A549 (cell line): ENCODE measurements around the gene KSR2. TPM values are rescaled to one million over a fixed set of nuclear protein-coding genes. Genes with fewer than 3 reads are reported as not detected.
A peak's percentile ranks its signal among the peaks of the same experiment; 100 is the strongest.

Experiments
- ATAC-seq, 2 experiments: fragments of 200-7000 bp in 1 of 2; fragments of >200 bp in 1 of 2; cut with Nextera tagmentation in 1 of 2; cut with Tn5 transposase in 1 of 2; 3 replicates each; pipeline versions ENCODE4 v1.8.0 to v1.9.1; 2018 to 2020; ENCODE audit warnings: mild to moderate bottlenecking in 1 of 2, moderate library complexity in 1 of 2
- CTCF ChIA-PET: fragments of 300-600 bp; sonication (Branson Sonifier 250); formaldehyde crosslinking; extraction: SDS; loops from one replicate; lab custom pipeline; 2021; ENCODE audit warnings: antibody characterized with exemption, inconsistent platforms; lab: Yijun Ruan, JAX
- POLR2A ChIA-PET: fragments of 350-600 bp; formaldehyde crosslinking; extraction: SDS; loops from one replicate; lab custom pipeline; 2021; ENCODE audit warnings: antibody characterized with exemption, inconsistent platforms; lab: Yijun Ruan, JAX
- DNase-seq, 2 experiments: peaks; one replicate each; pipeline versions ENCODE4 v3.0.0 to v3.0.0-alpha.2; 2011 to 2016; ENCODE audit warnings: low read depth in 1 of 2, low spot score in 1 of 2
- FAIRE-seq: peaks from 2 replicates; lab custom pipeline; 2011; peaks lifted over from hg19 to GRCh38; lab: Jason Lieb, UNC
- H3K27ac ChIP-seq, 2 experiments: fragments of >200 bp; sonication (Bioruptor Twin); formaldehyde crosslinking; 3 replicates each; pipeline ENCODE4 v1.5.1; 2016 to 2017
- H3K4me1 ChIP-seq: fragments of >200 bp; sonication (Bioruptor Twin); formaldehyde crosslinking; 3 replicates; pipeline ENCODE4 v1.6.1; 2016
- H3K4me2 ChIP-seq: fragments of >200 bp; sonication (Bioruptor Twin); formaldehyde crosslinking; 3 replicates; pipeline ENCODE4 v1.6.1; 2016
- H3K4me3 ChIP-seq: fragments of >200 bp; sonication (Bioruptor Twin); formaldehyde crosslinking; 3 replicates; pipeline ENCODE4 v1.5.1; 2016
- H3K9me3 ChIP-seq: fragments of >200 bp; sonication (Bioruptor Twin); formaldehyde crosslinking; 3 replicates; pipeline ENCODE4 v1.6.1; 2016
- BCL3 ChIP-seq: fragments of >200 bp; sonication (Bioruptor Twin); formaldehyde crosslinking; IDR thresholded peaks from 3 replicates; pipeline ENCODE4 v1.6.1; 2016
- CBX2 ChIP-seq: fragments of 200-600 bp; sonication (generic); IDR thresholded peaks from 2 replicates; pipeline ENCODE4 v1.6.1; 2016; ENCODE audit warnings: low read depth, mild to moderate bottlenecking, borderline replicate concordance
- CHD4 ChIP-seq: fragments of 200-600 bp; sonication (generic); IDR thresholded peaks from 2 replicates; pipeline ENCODE4 v1.6.1; 2016; ENCODE audit warnings: antibody characterized with exemption, mild to moderate bottlenecking, borderline replicate concordance
- EP300 ChIP-seq, 2 experiments: fragments of >200 bp; sonication (Bioruptor Twin); formaldehyde crosslinking; IDR thresholded peaks; 2 replicates in 1 of 2; 3 replicates in 1 of 2; pipeline ENCODE4 v1.6.1; 2016 to 2017
- ESRRA ChIP-seq: fragments of 150-350 bp; IDR thresholded peaks from 2 replicates; pipeline ENCODE4 v1.6.1; 2014; ENCODE audit warnings: mild to moderate bottlenecking, low read length, borderline replicate concordance
- FOSL2 ChIP-seq, 2 experiments: fragments of 450-650 bp in 1 of 2; fragments of >200 bp in 1 of 2; sonication (Bioruptor Twin) in 1 of 2; formaldehyde crosslinking; IDR thresholded peaks; 2 replicates each; pipeline versions ENCODE4 v1.5.0 to v1.6.1; 2016 to 2020; ENCODE audit warnings: mild to moderate bottlenecking in 1 of 2, moderate library complexity in 1 of 2
- HES2 ChIP-seq: fragments of >200 bp; sonication (Bioruptor Twin); formaldehyde crosslinking; IDR thresholded peaks from 2 replicates; pipeline ENCODE4 v1.6.1; 2016
- HOXA7 ChIP-seq: fragments of 250-450 bp; sonication (Bioruptor Pico); IDR thresholded peaks from 2 replicates; pipeline ENCODE4 v1.5.0; 2020; ENCODE audit warnings: mild to moderate bottlenecking, moderate library complexity
- JUNB ChIP-seq: fragments of >200 bp; sonication (Bioruptor Twin); formaldehyde crosslinking; IDR thresholded peaks from 2 replicates; pipeline ENCODE4 v1.6.1; 2016
- KDM1A ChIP-seq: fragments of 200-600 bp; sonication (generic); IDR thresholded peaks from 2 replicates; pipeline ENCODE4 v1.6.1; 2016; ENCODE audit warnings: low read depth, mild to moderate bottlenecking
- NPAS2 ChIP-seq: fragments of 250-450 bp; sonication (Bioruptor Pico); IDR thresholded peaks from 2 replicates; pipeline ENCODE4 v1.8.0; 2022; ENCODE audit warnings: mild to moderate bottlenecking, moderate library complexity, borderline replicate concordance
- RAD21 ChIP-seq, 2 experiments: fragments of >200 bp in 1 of 2; sonication (Bioruptor Twin) in 1 of 2; formaldehyde crosslinking in 1 of 2; IDR thresholded peaks in 1 of 2; conservative IDR thresholded peaks in 1 of 2; 2 replicates in 1 of 2; 3 replicates in 1 of 2; pipeline ENCODE4 v1.6.1; 2012 to 2018; ENCODE audit warnings: inconsistent platforms in 1 of 2
- RARB ChIP-seq: fragments of 250-450 bp; sonication (Bioruptor Pico); IDR thresholded peaks from 2 replicates; pipeline ENCODE4 v1.8.0; 2021; ENCODE audit warnings: mild to moderate bottlenecking, moderate library complexity
- RNF2 ChIP-seq: fragments of 200-600 bp; sonication (generic); IDR thresholded peaks from 2 replicates; pipeline ENCODE4 v1.6.1; 2016; ENCODE audit warnings: low read depth, mild to moderate bottlenecking, antibody characterized with exemption, moderate library complexity, borderline replicate concordance
- SREBF2 ChIP-seq: fragments of 450-650 bp; IDR thresholded peaks from 2 replicates; pipeline ENCODE4 v1.6.1; 2014; ENCODE audit warnings: mild to moderate bottlenecking, moderate library complexity
- TP53 ChIP-seq: fragments of 250-450 bp; sonication (Bioruptor Pico); IDR thresholded peaks from 2 replicates; pipeline ENCODE4 v1.5.0; 2021; ENCODE audit warnings: mild to moderate bottlenecking, moderate library complexity
- USF2 ChIP-seq: fragments of 450-650 bp; IDR thresholded peaks from 2 replicates; pipeline ENCODE4 v1.6.1; 2014; ENCODE audit warnings: antibody characterized with exemption
- ZNF302 ChIP-seq: fragments of 250-450 bp; sonication (Bioruptor Pico); IDR thresholded peaks from 2 replicates; pipeline ENCODE4 v1.9.0; 2021; ENCODE audit warnings: inconsistent platforms, mild to moderate bottlenecking, moderate library complexity
- ZSCAN20 ChIP-seq: fragments of 250-450 bp; sonication (Bioruptor Pico); IDR thresholded peaks from 2 replicates; pipeline ENCODE4 v1.8.0; 2022; ENCODE audit warnings: mild to moderate bottlenecking, moderate library complexity
- WGBS: methylation state at CpG from one replicate; pipeline ENCODE4 v1.1.6; 2017; ENCODE audit errors: missing lambda C conversion rate; 5-methylcytosine and 5-hydroxymethylcytosine counted together
- polyA plus RNA-seq, 4 experiments: library from polyadenylated mRNA; depleted of rRNA in 3 of 4; stranded (reverse); fragments of >200 nt; fragmentation: RNase III in 1 of 4; extraction: RNeasy Plus Mini Kit Qiagen cat#74134 plus additional on column Dnase treatment in 1 of 4; gene quantifications; 2 replicates in 3 of 4; 3 replicates in 1 of 4; pipeline ENCODE4 v1.2.3, GENCODE V29; 2011 to 2017
- TF ChIP-seq, protein P1 (sequence below): IDR thresholded peaks from 2 replicates; pipeline ENCODE4 v1.6.1; 2012; ENCODE audit warnings: low read depth, borderline replicate concordance

KSR2 gene
- polyA plus RNA-seq, 2 of the 4 experiments (the other 2 are of a cell fraction): 0.37 to 1.2 TPM

- H3K4me1 ChIP-seq: no peaks in the 10 kb centered on the region
- no peak for ATAC-seq
- 54% methylated on average over 3 of the region's 3 CpGs for WGBS
- FAIRE-seq: no peak
- POLR2A ChIA-PET: no interaction called here
- no peak overlapping the region for H3K4me2 ChIP-seq
- CTCF ChIA-PET: interaction anchor here (1.0 to 4.1 kb wide), 4 partner anchors 9 to 517 kb away, joined by 3 to 29 read pairs (median 6); no protein-coding TSS in a partner anchor
- DNase-seq: no peak
- no peak overlapping the region for H3K4me3 ChIP-seq
- H3K27ac ChIP-seq: no peak overlapping the region
- no peak for TF ChIP-seq ZNF302 (CRISPR knock-in tag)
- H3K9me3 ChIP-seq: no peaks in the 10 kb centered on the region
These were observed 84.6 kb downstream of the KSR2 start for GRCh38 chr12:117884161-117884560.

GRCh38 chr12:117882603-117883184 lies 86.1 kb downstream of the KSR2 start:
- ChIA-PET CTCF (interaction anchor here (1.0 to 4.1 kb wide), 3 partner anchors 8 to 515 kb away, joined by 3 to 29 read pairs (median 6); no protein-coding TSS in a partner anchor), POLR2A (no interaction called here)
- ATAC-seq (no peak), FAIRE-seq (no peak), DNase-seq (no peak)
- TF ChIP-seq SREBF2 (no peak), USF2 (no peak), RARB (CRISPR knock-in tag) (no peak), FOSL2 (IDR thresholded peaks at IDR 0.05) (no peak), FOSL2 (CRISPR knock-in tag; IDR thresholded peaks at IDR 0.05) (no peak), EP300 (IDR thresholded peaks at IDR 0.05) (no peak), RNF2 (no peak), RAD21 (conservative IDR thresholded peaks at IDR 0.05 in 1 of 2, IDR thresholded peaks at IDR 0.05 in 1 of 2) (no peak), HOXA7 (CRISPR knock-in tag) (no peak), ZSCAN20 (CRISPR knock-in tag) (no peak), CBX2 (no peak), ZNF302 (CRISPR knock-in tag) (no peak), TP53 (no peak), ESRRA (no peak), BCL3 (no peak)
- TF ChIP-seq, protein P1, sequence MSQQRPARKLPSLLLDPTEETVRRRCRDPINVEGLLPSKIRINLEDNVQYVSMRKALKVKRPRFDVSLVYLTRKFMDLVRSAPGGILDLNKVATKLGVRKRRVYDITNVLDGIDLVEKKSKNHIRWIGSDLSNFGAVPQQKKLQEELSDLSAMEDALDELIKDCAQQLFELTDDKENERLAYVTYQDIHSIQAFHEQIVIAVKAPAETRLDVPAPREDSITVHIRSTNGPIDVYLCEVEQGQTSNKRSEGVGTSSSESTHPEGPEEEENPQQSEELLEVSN: no peak
- H3K4me2 ChIP-seq: no peak overlapping the region
- H3K9me3 ChIP-seq: no peaks in the 10 kb centered on the region
- H3K27ac ChIP-seq: no peak overlapping the region
- no peaks in the 10 kb centered on the region for H3K4me1 ChIP-seq
- H3K4me3 ChIP-seq: no peak overlapping the region

DNA sequence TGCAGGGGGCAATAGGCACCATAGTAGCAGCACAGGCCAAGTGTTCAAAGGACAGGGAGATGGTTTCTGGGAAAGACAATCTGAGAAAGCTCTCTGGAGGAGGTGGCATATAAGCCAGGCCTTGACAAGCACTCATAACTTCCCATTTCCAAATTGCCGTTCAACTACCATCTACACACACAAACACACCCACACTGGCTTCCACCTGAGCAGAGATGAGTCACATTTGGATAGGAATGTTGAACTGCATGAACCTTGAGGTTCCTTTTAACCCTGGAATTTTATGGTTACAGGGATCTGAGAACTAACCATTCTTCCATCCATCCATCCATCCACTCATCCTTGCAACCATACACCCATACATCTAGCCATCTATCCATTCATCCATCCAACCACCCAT lies 86.6 kb downstream of the KSR2 start:
- DNase-seq: no peak
- ChIA-PET POLR2A (no interaction called here), CTCF (no interaction called here)
- WGBS: 6% methylated on average over 1 of the region's 1 CpG
- Histone ChIP-seq H3K9me3 (no peaks in the 10 kb centered on the region), H3K4me3 (no peak overlapping the region), H3K4me2 (no peak overlapping the region), H3K4me1 (no peaks in the 10 kb centered on the region), H3K27ac (no peak overlapping the region)
- no peak for FAIRE-seq
- TF ChIP-seq KDM1A (no peak), NPAS2 (CRISPR knock-in tag) (no peak), SREBF2 (no peak), CHD4 (no peak), HES2 (no peak), JUNB (no peak)
- ATAC-seq: 0 out of 6 replicates have a peak, but pooled peaks of 1 of the 2 experiments have one; percentile 15
